Medulla oblongata (tissue), 1 donor: ENCODE measurements around the gene HYAL1.

Experiments used
- DNase-seq: peaks from one replicate; pipeline ENCODE4 v3.0.0-alpha.2; 2015; ENCODE audit errors: extremely low spot score

HYAL1 gene

DNA sequence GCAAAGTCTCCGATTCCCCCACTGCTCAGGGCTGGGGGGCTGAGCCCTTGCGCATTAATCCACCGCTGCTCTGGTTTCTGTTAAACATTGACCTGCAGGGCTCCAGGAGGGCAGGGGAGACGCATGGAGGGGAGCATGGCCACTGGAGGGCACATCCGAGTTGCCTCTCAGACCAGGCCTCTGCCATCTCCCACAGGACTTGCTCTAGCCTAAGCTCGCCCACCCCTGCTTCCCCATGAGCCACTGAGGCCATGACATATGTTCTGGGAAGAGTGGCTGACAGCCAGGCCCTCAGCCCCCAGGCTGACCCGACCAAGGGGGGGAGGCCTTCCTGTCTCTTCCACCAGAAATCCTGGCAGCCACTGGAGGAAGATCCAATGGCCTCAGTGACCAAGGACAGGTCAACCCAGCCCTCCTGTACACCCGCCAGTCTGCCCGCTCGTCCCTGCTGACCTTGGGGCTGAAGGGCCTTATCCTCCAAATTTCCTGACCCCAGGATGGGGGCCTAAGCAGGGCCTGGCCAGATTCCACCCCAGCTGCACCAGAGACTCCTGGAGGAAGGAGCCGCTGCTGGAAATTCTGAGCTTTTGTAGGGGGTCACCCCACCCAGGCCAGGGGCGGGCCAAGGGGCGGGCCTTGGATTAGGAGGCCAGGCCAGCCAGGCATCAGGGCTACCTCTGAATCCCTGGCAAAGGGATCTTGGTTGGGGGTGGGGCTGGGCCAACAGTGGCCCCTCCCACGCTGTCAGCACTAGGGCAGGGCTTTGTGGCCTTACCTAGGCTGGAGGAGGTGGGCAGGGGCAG, at the start of gene HYAL1:
HYAL1 (minus strand) TSS at position 562 of the 803 bp plus-strand sequence. CDS start 618 bp downstream, outside the sequence.
- no peak for DNase-seq

- DNase-seq = no peak
Measured at GRCh38 chr3:50352781-50353180, 49.4 kb upstream of the HYAL1 start.

- no peak for DNase-seq
Measured at GRCh38 chr3:50351323-50351697, 47.9 kb upstream of the HYAL1 start.

DNA sequence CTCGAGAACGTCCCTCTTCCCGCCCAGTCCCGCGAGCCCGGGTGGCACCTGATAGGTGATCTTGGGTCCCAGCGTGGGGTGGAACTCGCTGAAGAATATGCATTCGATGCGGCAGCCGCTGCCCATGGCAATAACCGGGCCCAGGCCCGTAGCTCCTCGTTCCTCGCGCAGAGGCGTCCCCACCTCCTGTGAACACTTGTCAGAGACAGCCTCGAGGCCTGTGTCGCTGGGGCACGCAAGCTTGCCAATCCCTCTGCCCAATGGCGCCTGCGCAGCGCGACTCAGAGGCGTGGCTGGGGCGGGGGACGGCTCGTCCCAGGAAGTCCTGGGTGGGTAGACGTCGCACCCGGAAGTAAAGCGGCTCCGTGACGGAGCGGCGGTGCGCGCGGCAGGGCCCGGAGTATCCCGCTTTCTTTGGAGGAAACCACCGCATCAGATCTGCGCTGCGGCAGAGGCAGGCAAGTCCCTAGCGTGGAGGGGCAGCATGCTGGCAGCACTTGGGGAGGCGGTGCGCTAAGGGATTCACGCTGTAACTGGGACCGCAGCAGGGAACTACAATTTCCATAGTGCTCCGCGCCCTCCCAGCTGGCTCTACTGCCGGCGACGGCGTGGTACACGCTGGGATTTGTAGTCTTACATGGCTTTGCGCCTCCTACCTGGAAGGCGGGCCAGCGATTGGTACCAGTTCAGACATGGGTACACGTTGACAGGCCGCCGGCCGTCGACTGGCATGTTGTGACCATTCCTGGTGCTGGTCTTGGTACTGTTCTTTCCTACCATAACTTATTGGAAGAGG, 47.4 kb upstream of the HYAL1 start, which contains the start of the genes CYB561D2 and NPRL2:
CYB561D2 (plus strand) TSS at position 336 of the 796 bp plus-strand sequence. CDS start 572 bp downstream, outside the sequence.
NPRL2 (minus strand) TSS at position 249 of the 796 bp plus-strand sequence; CDS start at position 126, 123 bp downstream.
- DNase-seq = peak; percentile 98

GRCh38 chr3:50350213-50350526, 46.8 kb upstream of the HYAL1 start:
- DNase-seq = no peak

GRCh38 chr3:50347187-50347813, 43.9 kb upstream of the HYAL1 start:
- peak; percentile 79 for DNase-seq

DNA sequence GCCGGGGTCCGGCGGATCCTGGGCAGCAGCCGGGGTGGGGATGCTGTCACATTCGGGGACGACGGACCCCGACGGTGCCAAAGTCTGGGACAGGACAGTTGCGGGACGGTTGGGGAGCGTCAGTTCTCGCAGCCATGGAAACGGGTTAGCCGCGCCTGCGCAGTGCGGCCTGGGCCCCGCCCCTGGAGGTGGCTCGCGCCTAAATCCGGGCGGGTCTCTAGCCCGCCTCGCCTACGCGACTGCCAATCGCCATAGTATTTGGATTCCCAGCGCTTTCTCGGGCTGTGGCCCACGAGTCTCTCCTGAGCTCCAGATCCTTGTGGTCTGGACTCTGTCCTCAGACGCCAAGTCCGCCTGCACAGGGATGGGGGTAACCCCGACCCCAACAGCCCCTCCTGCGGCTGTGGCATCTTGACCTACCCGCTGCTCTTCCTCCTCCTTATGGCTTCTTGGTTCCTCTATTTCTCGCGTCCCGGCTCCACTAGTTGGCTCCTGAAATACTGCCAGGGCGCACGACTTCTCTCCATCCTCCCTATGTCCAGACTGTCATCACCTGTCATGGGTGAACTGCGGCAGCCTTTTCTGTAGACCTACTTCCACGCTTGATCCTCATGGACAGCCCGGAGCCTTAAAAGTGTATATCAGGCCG, 42.3 kb upstream of the HYAL1 start, which contains the start of gene ZMYND10:
ZMYND10 (minus strand) TSS at position 147 of the 649 bp plus-strand sequence. CDS start 153 bp downstream, outside the sequence.
- no peak for DNase-seq

DNA sequence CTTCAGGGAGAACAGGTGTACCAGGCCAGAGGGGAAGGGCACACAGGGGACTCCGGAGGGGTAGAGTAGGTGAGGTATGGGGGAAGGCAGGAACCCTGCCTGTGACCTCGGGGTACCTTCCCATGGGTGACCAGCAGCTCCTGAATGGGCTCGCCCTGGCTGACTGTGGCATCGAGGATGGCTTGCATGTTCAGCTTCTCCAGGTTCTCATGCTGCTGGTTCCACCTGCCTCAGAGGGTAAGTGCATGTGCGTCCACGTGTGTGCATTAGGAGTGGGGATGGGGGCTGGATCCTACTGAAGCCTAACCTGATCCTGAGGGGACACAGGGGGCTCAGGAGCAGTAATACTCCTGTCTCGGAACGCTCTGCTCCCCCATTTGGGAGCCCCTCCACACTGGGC, 41.6 kb upstream of the HYAL1 start:
- DNase-seq = no peak

DNA sequence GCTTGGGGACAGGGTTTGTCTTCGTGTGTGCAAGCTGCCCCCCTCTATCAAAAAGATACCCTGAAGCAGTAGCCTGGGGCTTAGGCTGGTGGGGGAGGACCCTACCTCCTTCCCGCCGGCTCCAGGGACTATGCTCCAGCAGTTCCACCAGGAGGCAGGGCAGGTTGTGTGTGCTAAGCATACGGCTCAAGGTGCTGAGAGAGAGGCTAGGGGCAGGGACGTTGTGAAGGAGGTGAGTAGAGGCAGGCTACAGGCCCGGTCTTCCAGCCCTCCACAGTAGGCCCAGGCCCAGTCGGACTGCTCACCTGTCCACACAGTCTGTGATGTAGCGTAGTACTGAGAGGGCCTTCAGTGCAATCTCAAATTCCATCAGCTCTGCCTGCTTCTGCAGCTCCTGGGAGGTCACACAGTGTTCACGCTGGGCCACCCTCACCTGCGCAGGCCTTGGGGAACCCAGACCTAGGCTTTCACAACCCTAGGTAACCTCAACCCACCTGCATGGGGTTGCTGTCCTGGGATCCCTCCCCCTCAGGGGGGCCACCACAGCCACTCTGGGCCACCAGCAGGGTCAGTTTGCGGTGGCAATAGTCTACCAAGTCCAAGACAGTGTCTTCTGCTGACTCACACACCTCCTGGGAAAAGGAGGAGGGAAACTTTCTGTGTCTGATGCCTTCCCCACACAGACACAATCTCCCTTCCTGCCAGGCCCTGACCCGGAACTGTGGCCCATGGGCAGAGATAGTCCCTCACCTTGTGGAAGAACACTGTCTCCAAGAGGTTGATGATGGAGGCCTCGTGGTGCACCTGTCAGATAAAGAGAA, 39.6 kb upstream of the HYAL1 start:
- no peak for DNase-seq

- DNase-seq = no peak
Measured at GRCh38 chr3:50341996-50342650, 38.7 kb upstream of the HYAL1 start.

DNA sequence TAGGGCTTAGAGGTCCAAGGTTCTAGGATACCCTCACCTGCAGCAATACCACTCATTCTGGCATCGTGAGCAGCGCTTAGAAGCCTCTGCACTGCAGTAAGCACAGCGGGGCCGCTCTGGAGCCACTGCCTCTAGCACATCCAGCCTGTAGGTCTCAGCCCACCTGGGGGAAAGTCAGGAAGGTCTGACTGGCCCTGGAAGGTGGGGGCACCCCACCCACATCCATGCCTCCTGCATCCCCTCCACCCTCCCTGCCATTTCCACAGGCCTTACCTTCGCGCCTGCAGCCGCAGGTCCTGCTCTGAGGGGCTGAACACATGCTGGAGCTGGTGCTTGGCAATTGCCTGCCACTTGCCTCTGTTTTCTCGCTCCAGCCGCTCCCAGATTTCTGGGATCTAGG, 38.2 kb upstream of the HYAL1 start:
- DNase-seq = no peak

DNA sequence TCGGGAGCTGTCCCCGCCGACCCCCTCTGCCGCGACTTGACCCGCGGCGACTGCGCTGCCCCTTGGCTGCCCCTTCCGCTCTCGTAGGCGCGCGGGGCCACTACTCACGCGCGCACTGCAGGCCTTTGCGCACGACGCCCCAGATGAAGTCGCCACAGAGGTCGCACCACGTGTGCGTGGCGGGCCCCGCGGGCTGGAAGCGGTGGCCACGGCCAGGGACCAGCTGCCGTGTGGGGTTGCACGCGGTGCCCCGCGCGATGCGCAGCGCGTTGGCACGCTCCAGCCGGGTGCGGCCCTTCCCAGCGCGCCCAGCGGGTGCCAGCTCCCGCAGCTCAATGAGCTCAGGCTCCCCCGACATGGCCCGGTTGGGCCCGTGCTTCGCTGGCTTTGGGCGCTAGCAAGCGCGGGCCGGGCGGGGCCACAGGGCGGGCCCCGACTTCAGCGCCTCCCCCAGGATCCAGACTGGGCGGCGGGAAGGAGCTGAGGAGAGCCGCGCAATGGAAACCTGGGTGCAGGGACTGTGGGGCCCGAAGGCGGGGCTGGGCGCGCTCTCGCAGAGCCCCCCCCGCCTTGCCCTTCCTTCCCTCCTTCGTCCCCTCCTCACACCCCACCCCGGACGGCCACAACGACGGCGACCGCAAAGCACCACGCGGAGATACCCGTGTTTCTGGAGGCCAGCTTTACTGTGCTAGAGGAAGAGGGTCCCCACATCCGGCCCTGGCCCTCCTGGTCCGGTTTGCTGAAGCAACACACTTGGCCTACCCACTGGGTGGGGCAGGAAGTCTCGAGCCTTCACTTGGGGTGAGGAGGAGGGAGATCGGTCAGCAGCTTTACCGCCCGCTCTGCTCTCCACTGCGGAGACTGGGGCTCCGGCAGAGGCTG, 37.3 kb upstream of the HYAL1 start, which contains the start of gene RASSF1:
RASSF1 (minus strand) TSS at position 389 of the 882 bp plus-strand sequence; CDS start at position 358, 31 bp downstream.
- DNase-seq = peak; percentile 48

DNA sequence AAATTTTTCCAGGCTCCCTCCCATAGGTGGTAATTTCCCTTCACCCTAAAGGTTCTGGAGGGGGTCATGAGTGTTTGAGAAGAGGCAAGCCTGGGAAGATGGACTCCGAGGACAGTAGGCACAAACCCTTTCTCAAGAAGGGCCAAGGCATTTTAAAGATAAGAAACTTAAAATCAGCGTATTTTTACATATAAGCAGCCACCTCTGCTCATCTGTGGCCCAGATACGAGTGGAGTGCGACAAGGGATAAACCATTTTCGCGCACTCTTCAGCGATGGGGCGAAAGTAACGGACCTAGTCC, 36.7 kb upstream of the HYAL1 start:
- DNase-seq = no peak

GRCh38 chr3:50339485-50340146, 36.2 kb upstream of the HYAL1 start:
- DNase-seq = no peak

- no peak for DNase-seq
Measured at GRCh38 chr3:50338965-50339364, 35.6 kb upstream of the HYAL1 start.

DNA sequence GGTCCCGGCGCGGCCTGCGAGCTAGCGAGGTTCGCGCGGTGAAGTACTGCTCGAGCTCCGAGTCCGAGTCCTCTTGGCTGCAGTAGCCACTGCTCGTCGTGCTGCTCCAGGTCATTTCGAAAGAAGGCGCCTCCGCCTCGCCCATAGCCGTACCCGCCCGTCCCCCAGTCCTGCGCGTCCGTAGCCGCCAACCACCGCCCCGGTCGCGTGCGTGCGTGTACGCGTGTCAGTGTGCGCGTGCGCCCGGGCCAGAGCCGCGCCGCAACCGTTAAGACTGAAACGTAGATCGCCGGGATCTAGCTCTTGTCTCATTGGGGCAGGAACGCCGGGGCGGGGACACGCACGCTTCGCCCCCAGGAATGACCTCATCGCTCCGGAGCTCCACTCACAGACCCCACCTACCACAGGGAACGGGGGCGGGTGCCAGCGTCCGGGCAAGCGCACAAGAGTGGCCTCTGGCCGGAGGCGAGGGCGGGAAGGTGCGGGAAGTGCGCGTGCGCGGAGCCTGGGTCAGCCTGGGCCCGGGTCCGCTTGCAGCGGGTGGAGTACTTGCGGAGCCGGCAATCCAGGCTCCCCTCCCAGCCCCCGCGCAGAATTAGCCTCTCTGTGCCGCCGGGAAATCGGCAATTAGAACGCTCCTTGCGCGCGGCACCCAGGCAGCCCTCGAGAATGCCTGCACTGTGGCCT, 33.9 kb upstream of the HYAL1 start:
- peak; percentile 98 for DNase-seq

- no peak for DNase-seq
Measured at GRCh38 chr3:50336452-50337174, 33.2 kb upstream of the HYAL1 start.
